OCI-LY3 (cell line): ENCODE measurements around the gene STX10.

Source experiments
- H2AFZ ChIP-seq: fragments of 200-600, 300-600 bp; shearing (Covaris generic); 2 replicates; pipeline ENCODE4 v1.6.0; 2014; ENCODE audit warnings: antibody characterized with exemption, low read depth, low read length
- H3K27ac ChIP-seq: fragments of 200-600, 300-600 bp; sonication (generic); 2 replicates; pipeline ENCODE4 v1.5.1; 2014; ENCODE audit warnings: mild to moderate bottlenecking, low read length, moderate library complexity, mixed read lengths
- H3K27me3 ChIP-seq: fragments of 200-600, 300-600 bp; sonication (generic); 2 replicates; pipeline ENCODE4 v1.6.1; 2014; ENCODE audit warnings: low read depth, low read length, mixed read lengths
- H3K36me3 ChIP-seq: fragments of 200-600, 300-600 bp; sonication (generic); replicated peaks from 2 replicates; pipeline ENCODE3; 2014; ENCODE audit warnings: low read depth, low read length, mixed read lengths
- H3K4me1 ChIP-seq: fragments of 300-600, 200-600 bp; sonication (generic); 2 replicates; pipeline ENCODE4 v1.6.1; 2014; ENCODE audit warnings: low read length, mixed read lengths
- H3K4me2 ChIP-seq: fragments of 200-600, 300-600 bp; sonication (generic); 2 replicates; pipeline ENCODE4 v1.6.1; 2014; ENCODE audit warnings: low read length, mixed read lengths
- H3K4me3 ChIP-seq: fragments of 300-600, 200-600 bp; sonication (generic); 2 replicates; pipeline ENCODE4 v1.5.1; 2014; ENCODE audit warnings: antibody characterized with exemption, mild to moderate bottlenecking, low read length, moderate library complexity
- H3K79me2 ChIP-seq: fragments of 300-600, 200-600 bp; shearing (Covaris generic); 2 replicates; pipeline ENCODE4 v1.6.1; 2014; ENCODE audit warnings: mild to moderate bottlenecking, low read length, mixed read lengths
- H3K9ac ChIP-seq: fragments of 300-600, 200-600 bp; shearing (Covaris generic); 2 replicates; pipeline ENCODE4 v1.6.0; 2014; ENCODE audit warnings: mild to moderate bottlenecking, low read length, moderate library complexity
- H3K9me3 ChIP-seq: fragments of 200-600, 300-600 bp; shearing (Covaris generic); 2 replicates; pipeline ENCODE4 v1.6.1; 2014; ENCODE audit warnings: low read length, mixed read lengths; ENCODE audit not compliant: insufficient read depth
- H4K20me1 ChIP-seq: fragments of 200-600, 300-600 bp; sonication (generic); 2 replicates; pipeline ENCODE4 v1.6.1; 2016; ENCODE audit warnings: low read length, mixed read lengths; ENCODE audit not compliant: insufficient read depth
- CTCF ChIP-seq: fragments of 200-600, 300-600 bp; sonication (generic); IDR thresholded peaks from 2 replicates; pipeline ENCODE4 v1.5.1; 2014; ENCODE audit warnings: antibody characterized with exemption, low read length, low read depth
- EZH2phosphoT487 ChIP-seq: fragments of 200-600 bp; shearing (Covaris generic); IDR thresholded peaks from 2 replicates; pipeline ENCODE4 v1.6.1; 2018; ENCODE audit warnings: antibody characterized with exemption, mixed run types, low read depth

The STX10 gene

DNA sequence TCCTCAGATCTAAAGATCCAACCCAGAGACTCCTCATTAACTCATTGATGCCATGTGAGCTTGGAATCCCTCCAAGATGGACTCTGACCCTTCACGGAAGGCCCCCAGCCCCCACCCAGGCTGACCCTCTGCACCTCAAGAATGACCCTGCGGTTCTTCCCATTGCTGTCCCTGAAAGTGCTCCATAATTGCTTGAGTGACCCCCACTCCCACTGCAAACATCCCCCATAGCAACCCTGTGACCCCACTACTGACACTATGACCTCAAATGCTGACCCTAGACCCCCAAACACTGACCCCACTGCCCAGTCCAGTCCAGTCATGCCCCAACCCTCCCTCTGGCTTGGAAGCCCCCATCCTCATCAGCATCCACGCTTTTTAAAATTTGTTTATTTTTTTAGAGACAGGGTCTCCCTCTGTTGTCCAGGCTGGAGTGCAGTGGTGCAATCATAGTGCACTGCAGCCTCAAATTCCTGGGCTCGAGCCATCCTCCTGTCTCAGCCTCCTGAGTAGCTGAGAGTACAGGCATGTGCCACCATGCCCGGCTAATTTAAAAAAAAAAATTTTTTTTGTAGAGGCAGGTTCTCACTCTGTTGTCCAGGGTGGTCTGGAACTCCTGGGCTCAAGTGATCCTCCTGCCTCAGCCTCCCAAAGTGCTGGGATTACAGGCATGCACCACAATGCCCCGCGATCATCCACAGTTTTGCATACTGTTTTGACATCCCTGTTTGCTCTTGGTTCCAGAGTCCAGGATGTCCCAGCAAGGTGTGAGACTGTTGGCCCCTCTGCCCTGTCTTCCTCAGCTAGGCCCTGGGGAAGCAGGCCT is 48.4 kb downstream of the STX10 start:
- H4K20me1 ChIP-seq, result peaks cover 5% of the 10 kb centered on the region; the same call in 1 of the 2 replicates
- peak overlapping the region; percentile 90 for H3K4me3 ChIP-seq
- H3K27me3 ChIP-seq, result no peaks in the 10 kb centered on the region
- H3K9me3 ChIP-seq, result no peaks in the 10 kb centered on the region
- no peak overlapping the region for H2AFZ ChIP-seq
- peaks cover 15% of the 10 kb centered on the region for H3K79me2 ChIP-seq
- peaks cover 50% of the 10 kb centered on the region for H3K4me1 ChIP-seq
- H3K36me3 ChIP-seq, result peaks cover 20% of the 10 kb centered on the region
- H3K9ac ChIP-seq, result peak overlapping the region; percentile 92
- H3K27ac ChIP-seq, result peak overlapping the region; percentile 99
- TF ChIP-seq CTCF (no peak), EZH2phosphoT487 (no peak)
- H3K4me2 ChIP-seq, result peak overlapping the region; percentile 100

- peaks cover 15% of the 10 kb centered on the region for H3K79me2 ChIP-seq
- H3K9me3 ChIP-seq, result no peaks in the 10 kb centered on the region
- no peak overlapping the region for H3K27ac ChIP-seq
- H3K36me3 ChIP-seq, result peaks cover 20% of the 10 kb centered on the region
- H4K20me1 ChIP-seq, result peaks cover 5% of the 10 kb centered on the region; the same call in 1 of the 2 replicates
- H3K4me1 ChIP-seq, result peaks cover 55% of the 10 kb centered on the region
- no peaks in the 10 kb centered on the region for H3K27me3 ChIP-seq
- H3K9ac ChIP-seq, result peak overlapping the region; percentile 92; the same call in 1 of the 2 replicates
- H3K4me3 ChIP-seq, result peak overlapping the region; percentile 90
- peak overlapping the region; percentile 100 for H3K4me2 ChIP-seq
- TF ChIP-seq CTCF (peak; percentile 37), EZH2phosphoT487 (no peak)
- H2AFZ ChIP-seq, result no peak overlapping the region
These were observed 49.2 kb downstream of the STX10 start for GRCh38 chr19:13100841-13101589.

DNA sequence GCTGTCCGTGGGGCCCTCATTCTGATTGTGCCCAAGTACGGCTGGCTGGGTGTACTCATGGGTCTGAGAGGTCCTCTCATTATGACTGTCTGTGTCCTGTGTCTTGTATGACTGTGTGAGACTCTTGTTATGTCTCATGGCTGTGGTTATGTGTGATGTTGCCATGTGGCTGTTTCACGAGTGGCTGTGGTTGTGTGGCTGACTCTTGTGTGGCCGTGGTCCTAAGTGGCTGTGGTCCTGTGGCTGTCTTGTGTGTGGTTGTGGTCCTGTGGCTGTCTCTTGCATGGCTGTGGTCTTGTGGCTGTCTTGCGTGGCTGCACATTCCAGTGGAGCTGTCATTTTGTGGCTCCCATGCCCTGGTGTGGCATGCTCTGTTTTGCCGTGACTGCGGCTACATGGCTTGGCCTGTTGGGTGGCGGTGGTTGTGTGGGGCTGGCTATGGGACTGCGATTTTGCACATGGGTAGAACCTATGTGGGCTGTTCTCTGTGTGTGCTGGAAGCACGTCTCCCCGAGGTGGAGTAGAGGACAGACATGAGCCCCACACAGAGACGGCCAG is 50.1 kb downstream of the STX10 start:
- no peaks in the 10 kb centered on the region for H3K27me3 ChIP-seq
- peak overlapping the region; percentile 17 for H3K27ac ChIP-seq

More for the DNA sequence above, 50.1 kb downstream of the STX10 start:
- Histone ChIP-seq H3K9ac (no peak overlapping the region), H3K4me1 (peaks cover 58% of the 10 kb centered on the region), H3K9me3 (no peaks in the 10 kb centered on the region), H3K79me2 (peaks cover 15% of the 10 kb centered on the region), H3K36me3 (peaks cover 20% of the 10 kb centered on the region), H3K4me2 (peak overlapping the region; percentile 9; the same call in 1 of the 2 replicates), H4K20me1 (peaks cover 5% of the 10 kb centered on the region; the same call in 1 of the 2 replicates), H3K4me3 (no peak overlapping the region), H2AFZ (no peak overlapping the region)
- no peak for TF ChIP-seq CTCF
- no peak for TF ChIP-seq EZH2phosphoT487
